ENCODE results near the gene EHBP1L1.
"Not testable (repeated sequence)": the region's sequence is repeated elsewhere in the genome, so short reads cannot be mapped to it uniquely, and the experiment has no call there.

EHBP1L1 gene

GRCh38 chr11:65637032-65637557 is 61.2 kb downstream of the EHBP1L1 start:
- TF ChIP-seq CTCF (IDR thresholded peaks at IDR 0.05; ENCODE audit: extremely low read depth, missing control alignments): no peak
- no peak for DNase-seq (ENCODE audit: low spot score)

- no peak for TF ChIP-seq CTCF (IDR thresholded peaks at IDR 0.05; ENCODE audit: extremely low read depth, missing control alignments)
- DNase-seq (ENCODE audit: low spot score): peak; percentile 94
Measured at GRCh38 chr11:65637794-65638419, 62.1 kb downstream of the EHBP1L1 start, which contains the start of gene SIPA1. SIPA1 (plus strand) TSS chr11:65638101; CDS start chr11:65640922, 2,821 bp downstream.

- not testable (repeated sequence) for DNase-seq (ENCODE audit: low spot score)
Measured at GRCh38 chr11:65639228-65639597, 63.4 kb downstream of the EHBP1L1 start.

- DNase-seq (ENCODE audit: low spot score): peak; percentile 83
- no peak for TF ChIP-seq CTCF (IDR thresholded peaks at IDR 0.05; ENCODE audit: extremely low read depth, missing control alignments)
Measured at GRCh38 chr11:65639623-65640482, 64.0 kb downstream of the EHBP1L1 start.

GRCh38 chr11:65640483-65641296 is 64.8 kb downstream of the EHBP1L1 start:
- peak; percentile 61 for DNase-seq (ENCODE audit: low spot score)
- no peak for TF ChIP-seq CTCF (IDR thresholded peaks at IDR 0.05; ENCODE audit: extremely low read depth, missing control alignments)

- no peak for TF ChIP-seq CTCF (IDR thresholded peaks at IDR 0.05; ENCODE audit: extremely low read depth, missing control alignments)
- DNase-seq (ENCODE audit: low spot score): no peak
Measured at GRCh38 chr11:65641297-65642013, 65.6 kb downstream of the EHBP1L1 start.
